Brain pericyte (primary cell): ENCODE data around the gene SYNPO2.
"Not testable (repeated sequence)": the region's sequence is repeated elsewhere in the genome, so short reads cannot be mapped to it uniquely, and the experiment has no call there.

Experiments used
- DNase-seq: peaks from one replicate; pipeline ENCODE4 v3.0.0-alpha.2; 2012; ENCODE audit warnings: low read depth, low spot score

The SYNPO2 gene

DNA sequence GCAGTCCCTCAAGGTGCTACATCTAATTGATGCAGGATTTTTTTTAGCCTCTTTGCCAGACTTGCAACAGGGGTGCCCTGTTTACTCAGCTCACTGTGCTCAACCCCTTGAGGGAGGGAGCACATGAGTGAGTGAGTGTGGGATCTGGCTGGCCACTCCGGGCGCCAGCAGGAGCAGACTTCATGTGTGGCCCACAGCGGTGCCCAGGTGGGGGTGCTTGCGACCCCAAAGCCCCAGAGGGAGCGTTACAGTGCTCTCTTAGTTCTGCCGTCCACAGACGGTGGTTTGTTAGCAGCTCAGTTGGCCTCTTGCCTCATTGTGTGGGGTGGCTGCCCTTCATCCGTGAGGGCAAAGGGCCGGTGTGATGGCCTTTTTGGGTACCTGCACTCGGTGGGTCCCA lies 165.3 kb downstream of the SYNPO2 start:
- no peak for DNase-seq

DNA sequence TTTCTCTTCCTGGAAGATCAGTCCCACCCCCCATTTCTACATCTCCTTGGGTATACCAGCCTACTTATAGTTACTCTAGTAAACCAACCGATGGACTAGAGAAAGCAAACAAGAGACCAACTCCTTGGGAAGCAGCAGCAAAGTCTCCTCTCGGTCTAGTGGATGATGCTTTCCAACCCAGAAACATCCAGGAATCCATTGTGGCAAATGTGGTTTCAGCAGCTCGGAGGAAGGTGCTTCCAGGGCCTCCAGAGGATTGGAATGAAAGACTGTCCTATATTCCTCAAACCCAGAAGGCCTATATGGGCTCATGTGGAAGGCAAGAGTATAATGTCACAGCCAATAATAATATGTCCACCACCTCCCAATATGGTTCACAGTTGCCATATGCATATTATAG lies 168.8 kb downstream of the SYNPO2 start:
- DNase-seq: no peak

DNA sequence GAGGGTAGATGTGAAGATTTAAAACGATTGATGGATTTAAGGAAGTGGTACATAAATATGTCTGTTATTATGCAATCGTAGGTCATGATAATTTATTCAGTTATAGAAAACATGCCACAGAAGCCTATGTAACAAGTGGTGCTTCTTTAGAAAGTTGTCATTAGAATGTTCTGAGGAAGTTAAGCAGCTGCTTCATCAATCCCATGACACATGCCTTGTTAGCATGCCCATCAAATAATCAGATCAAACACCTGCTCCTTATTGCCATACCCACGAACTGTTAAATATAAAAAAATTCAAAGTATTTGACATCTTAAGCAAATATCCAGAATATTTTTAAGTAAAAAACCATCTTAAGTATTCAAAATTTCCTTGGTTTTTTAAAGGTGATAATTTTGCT lies 170.6 kb downstream of the SYNPO2 start:
- no peak for DNase-seq

- DNase-seq: not testable (repeated sequence)
Observed at GRCh38 chr4:119067125-119067524, 178.5 kb downstream of the SYNPO2 start.

- not testable (repeated sequence) for DNase-seq
Observed at GRCh38 chr4:119067670-119068360, 179.2 kb downstream of the SYNPO2 start.

DNA sequence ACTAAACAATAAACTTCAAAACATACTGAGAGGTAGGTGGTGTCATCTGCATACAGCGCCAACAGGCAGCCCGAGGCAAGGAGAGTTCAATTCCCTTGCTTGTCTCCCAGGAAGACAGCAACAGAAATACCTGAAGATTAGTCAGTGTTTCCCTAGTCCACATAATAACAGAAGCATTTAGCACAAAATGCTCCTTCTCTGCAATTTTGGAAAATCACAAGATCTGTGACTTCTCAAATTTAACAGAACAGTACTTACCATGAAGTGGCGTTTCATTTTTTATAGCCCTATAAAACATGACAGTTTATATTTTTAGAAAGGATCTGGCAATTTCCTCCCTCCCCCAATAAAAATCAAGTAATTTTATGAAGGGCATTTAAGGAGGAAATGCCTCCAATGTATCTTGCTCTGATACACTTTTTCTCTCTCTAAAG lies 179.9 kb downstream of the SYNPO2 start:
- no peak for DNase-seq

- DNase-seq: no peak
Observed at GRCh38 chr4:119070301-119070700, 181.6 kb downstream of the SYNPO2 start.

DNA sequence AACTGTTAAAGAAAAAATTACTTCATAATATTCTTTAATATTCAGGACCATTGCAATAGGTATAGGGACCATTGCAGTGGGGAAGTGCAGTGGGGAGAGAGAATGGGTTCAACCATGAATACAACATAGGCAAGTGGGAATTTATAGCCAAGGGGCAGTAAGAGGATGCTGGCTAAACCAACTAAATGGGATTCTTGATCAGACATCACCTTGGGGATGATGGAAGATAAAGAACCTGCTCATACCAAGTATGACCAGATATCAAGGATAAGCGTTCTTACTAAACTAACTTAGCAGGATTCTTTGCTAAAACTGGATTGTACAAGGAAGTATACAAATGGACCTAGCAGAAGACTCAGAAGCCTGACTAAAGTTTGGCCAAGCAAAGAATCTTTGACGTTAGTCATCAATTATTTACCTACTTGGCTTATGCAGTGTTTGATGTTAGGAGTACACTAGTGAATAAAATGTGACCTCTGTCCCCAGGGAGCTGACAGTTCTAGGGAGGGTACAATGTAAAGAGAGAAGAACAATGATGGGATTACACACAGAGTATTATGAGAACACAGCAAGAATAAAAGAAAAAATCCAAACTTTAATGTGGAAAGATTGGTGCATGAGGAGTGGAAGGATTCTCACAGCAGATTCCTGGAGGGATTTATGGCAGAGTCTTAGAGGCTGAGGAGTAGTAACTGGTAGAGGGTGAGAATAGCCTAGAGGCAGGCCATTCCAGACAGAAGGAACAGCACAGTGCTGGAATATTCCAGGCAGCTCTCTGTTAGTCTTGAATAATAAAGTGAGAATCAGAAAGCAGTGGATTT lies 192.3 kb downstream of the SYNPO2 start:
- no peak for DNase-seq

DNA sequence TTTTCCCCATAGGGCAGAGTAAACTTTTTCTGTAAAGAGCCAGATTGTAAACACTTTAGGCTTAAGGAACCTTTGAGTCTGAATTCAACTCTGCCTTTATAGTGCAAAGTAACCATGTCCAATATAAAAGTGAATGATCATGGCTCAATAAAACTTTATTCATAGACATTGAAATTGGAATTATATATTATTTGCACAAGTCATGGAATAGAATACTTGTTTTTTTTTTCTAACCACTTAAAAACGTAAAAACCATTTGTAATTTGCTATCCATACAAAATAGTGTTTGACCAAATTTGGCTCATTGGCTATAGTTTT lies 192.8 kb downstream of the SYNPO2 start:
- DNase-seq: no peak

DNA sequence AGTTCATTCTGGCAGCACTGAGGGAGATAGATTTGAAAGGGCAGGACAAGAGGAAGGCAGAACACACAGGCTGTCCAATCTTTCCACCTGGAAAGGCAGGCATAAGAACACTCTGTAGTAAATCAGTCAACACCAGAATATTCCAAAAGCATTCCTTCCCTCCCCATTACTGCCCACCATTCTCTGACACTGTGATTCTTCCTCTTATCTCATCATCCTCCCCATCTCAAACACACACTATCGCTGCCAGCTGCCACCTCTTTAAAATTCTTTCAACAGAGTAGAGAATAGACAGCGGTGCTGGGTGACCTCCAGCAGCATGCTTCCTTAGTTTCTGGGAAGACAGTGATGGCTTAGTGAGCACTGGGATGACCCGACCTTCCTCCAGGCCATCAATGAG lies 193.3 kb downstream of the SYNPO2 start:
- no peak for DNase-seq

GRCh38 chr4:119082661-119083060 lies 194.0 kb downstream of the SYNPO2 start:
- DNase-seq: no peak

DNA sequence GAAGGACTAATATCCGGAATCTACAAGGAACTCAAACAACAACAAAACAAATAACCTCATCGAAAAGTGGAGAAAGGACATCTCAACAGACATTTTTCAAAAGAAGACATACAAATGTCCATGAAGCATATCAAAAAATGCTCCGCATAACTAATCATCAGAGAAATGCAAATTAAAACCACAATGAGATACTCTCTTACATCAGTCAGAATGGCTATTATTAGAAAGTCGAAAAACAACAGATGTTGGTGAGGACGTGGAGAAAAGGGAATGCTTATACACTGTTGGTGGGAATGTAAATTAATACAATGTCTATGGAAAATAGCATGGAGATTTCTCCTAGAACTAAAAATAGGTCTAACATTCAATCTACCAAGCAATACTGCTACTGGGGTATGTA lies 195.9 kb downstream of the SYNPO2 start:
- DNase-seq: no peak

DNA sequence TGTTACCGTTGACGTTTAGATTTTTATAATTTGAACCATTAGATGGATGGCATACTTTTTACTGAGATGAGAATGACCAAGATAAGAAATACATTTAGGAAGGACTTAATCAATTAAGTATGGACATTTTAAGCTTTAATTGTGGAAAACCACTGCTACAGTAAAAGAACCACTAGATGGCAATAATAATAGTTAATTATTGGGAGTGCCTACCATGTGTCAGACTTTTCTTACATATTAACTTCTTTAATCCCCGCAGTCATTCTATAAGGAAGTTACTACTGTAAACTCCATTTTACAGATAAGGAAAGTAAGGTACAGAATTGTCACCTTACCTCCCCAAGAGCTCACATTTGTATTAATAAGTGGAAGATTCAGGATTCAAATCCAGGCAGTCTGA lies 198.5 kb downstream of the SYNPO2 start:
- DNase-seq: no peak

DNA sequence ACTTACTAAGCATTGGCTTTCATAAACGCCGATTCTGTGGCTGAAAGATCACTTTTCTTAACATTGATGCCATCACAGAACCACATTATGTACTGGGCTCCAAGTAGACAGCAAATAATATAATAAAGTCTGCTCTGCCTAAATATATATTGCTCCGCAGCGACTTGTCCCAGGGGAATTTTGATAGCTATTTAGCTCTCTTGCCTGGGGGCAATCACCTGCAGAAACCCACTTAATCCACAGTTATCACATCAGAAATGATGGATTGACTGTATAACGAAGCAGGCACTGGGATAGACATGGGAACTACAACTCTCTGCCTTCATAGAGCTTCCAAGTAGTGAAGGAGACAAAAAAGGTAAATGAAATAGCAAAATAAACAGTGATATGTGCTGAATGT lies 199.0 kb downstream of the SYNPO2 start:
- no peak for DNase-seq

DNA sequence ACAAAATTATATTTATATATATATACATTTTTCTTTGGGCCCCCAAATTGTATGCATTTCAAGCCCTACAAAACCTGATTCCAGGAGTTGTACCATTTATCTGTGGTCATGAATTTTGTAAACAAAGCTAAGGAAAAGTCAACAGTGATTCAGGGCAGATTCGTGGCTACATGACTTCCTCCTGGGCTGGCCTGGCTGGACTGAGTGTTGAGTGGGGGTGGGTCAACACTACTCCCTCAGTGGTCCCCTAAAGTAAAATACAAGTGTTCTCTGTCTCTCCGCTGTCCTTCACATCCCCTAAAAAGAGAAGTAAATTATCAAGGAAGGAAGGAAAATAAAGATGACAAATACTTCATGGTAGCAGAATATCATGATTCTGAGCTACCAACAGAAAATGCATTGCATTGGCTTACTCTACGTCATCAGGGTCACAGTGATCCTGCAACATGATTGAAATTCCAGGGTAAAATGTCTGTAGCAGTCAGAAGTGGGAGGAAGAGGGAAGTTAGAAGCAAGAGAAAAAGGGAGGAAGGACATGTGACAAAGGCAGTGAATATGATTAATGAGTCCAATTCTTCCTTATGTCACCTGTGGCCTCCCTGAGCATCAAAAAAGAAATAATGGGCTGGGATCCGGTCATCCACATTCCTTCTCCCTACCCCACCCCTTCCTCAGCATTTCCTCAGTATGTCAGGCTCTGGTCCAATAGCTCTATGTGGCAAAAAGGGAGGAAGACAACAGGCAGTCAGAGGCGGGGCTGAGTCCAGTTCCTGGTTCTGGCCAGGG lies 204.6 kb downstream of the SYNPO2 start:
- no peak for DNase-seq

GRCh38 chr4:119097282-119097900 lies 208.7 kb downstream of the SYNPO2 start:
- no peak for DNase-seq

DNA sequence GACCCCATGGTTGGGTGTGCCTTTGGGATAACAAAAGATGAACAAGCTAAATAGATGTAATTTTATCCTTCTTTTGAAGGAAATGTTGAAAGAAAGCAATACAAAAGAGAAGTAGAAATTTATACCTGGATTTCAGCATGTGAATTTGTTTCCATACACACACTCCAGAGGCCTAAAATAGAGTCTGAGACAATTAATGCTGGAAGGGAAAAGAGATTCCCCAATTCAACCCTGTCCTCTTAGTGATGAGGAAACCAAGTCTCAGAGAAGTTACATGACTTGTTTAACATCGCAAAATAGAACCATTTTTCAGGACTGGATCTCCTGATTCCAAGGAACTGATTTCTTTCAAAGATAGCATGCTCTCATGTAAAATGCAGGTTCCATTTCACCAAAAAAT lies 209.7 kb downstream of the SYNPO2 start:
- DNase-seq: no peak

GRCh38 chr4:119099227-119099810 lies 210.7 kb downstream of the SYNPO2 start:
- DNase-seq: no peak

- no peak for DNase-seq
Observed at GRCh38 chr4:119100655-119101054, 212.0 kb downstream of the SYNPO2 start.

GRCh38 chr4:119103263-119103662 lies 214.6 kb downstream of the SYNPO2 start:
- no peak for DNase-seq

GRCh38 chr4:119104644-119105273 lies 216.1 kb downstream of the SYNPO2 start:
- no peak for DNase-seq
